ENCODE results near the gene DUSP16.

Gene DUSP16

GRCh38 chr12:12555656-12556055 lies 7.0 kb downstream of the DUSP16 start:
- no peak for TF ChIP-seq CTCF (IDR thresholded peaks at IDR 0.05; ENCODE audit: borderline replicate concordance, extremely low read depth, low read length, poor library complexity, severe bottlenecking)
- TF ChIP-seq EZH2 (IDR thresholded peaks at IDR 0.05; ENCODE audit: borderline replicate concordance, low read depth, low read length, severe bottlenecking): no peak

GRCh38 chr12:12553208-12553785 lies 9.4 kb downstream of the DUSP16 start:
- Histone ChIP-seq H2AFZ (ENCODE audit: low read depth, low read length) (no peak overlapping the region), H3K36me3 (ENCODE audit: insufficient read depth, low read length) (no peaks in the 10 kb centered on the region), H3K4me1 (ENCODE audit: insufficient read depth, low read length) (no peaks in the 10 kb centered on the region), H3K27me3 (ENCODE audit: insufficient read depth, low read length, poor library complexity) (peaks cover 20% of the 10 kb centered on the region), H3K4me2 (ENCODE audit: insufficient read depth, low read length) (no peak overlapping the region), H3K79me2 (ENCODE audit: insufficient read depth, low read length) (no peaks in the 10 kb centered on the region), H3K4me3 (ENCODE audit: low read depth in 1 of 2, low read length in 2 of 2) (no peak overlapping the region), H3K9ac (ENCODE audit: low read depth, low read length) (no peak overlapping the region), H3K9me3 (ENCODE audit: insufficient read depth, low read length, severe bottlenecking) (no peaks in the 10 kb centered on the region), H3K27ac (ENCODE audit: low read length) (no peak overlapping the region), H4K20me1 (ENCODE audit: insufficient read depth, low read length) (no peaks in the 10 kb centered on the region)
- ATAC-seq (ENCODE audit: insufficient read depth, low read depth) (no peak), DNase-seq (no peak)
- TF ChIP-seq EZH2 (IDR thresholded peaks at IDR 0.05; ENCODE audit: borderline replicate concordance, low read depth, low read length, severe bottlenecking) (no peak), CTCF (IDR thresholded peaks at IDR 0.05; ENCODE audit: borderline replicate concordance, extremely low read depth, low read length, poor library complexity, severe bottlenecking) (no peak)

More at GRCh38 chr12:12555656-12556055, 7.0 kb downstream of the DUSP16 start:
- Histone ChIP-seq H3K27me3 (ENCODE audit: insufficient read depth, low read length, poor library complexity) (peaks cover 37% of the 10 kb centered on the region), H3K4me2 (ENCODE audit: insufficient read depth, low read length) (no peak overlapping the region), H3K27ac (ENCODE audit: low read length) (no peak overlapping the region), H3K79me2 (ENCODE audit: insufficient read depth, low read length) (no peaks in the 10 kb centered on the region), H3K9me3 (ENCODE audit: insufficient read depth, low read length, severe bottlenecking) (no peaks in the 10 kb centered on the region), H3K9ac (ENCODE audit: low read depth, low read length) (no peak overlapping the region), H2AFZ (ENCODE audit: low read depth, low read length) (no peak overlapping the region), H3K4me3 (ENCODE audit: low read depth in 1 of 2, low read length in 2 of 2) (no peak overlapping the region), H3K36me3 (ENCODE audit: insufficient read depth, low read length) (no peaks in the 10 kb centered on the region), H4K20me1 (ENCODE audit: insufficient read depth, low read length) (no peaks in the 10 kb centered on the region), H3K4me1 (ENCODE audit: insufficient read depth, low read length) (peaks cover under 1% of the 10 kb centered on the region)
- no peak for ATAC-seq (ENCODE audit: insufficient read depth, low read depth)
- no peak for DNase-seq

GRCh38 chr12:12551115-12551514 lies 11.5 kb downstream of the DUSP16 start:
- TF ChIP-seq EZH2 (IDR thresholded peaks at IDR 0.05; ENCODE audit: borderline replicate concordance, low read depth, low read length, severe bottlenecking): no peak
- TF ChIP-seq CTCF (IDR thresholded peaks at IDR 0.05; ENCODE audit: borderline replicate concordance, extremely low read depth, low read length, poor library complexity, severe bottlenecking): no peak
- no peak overlapping the region for H2AFZ ChIP-seq (ENCODE audit: low read depth, low read length)
- no peaks in the 10 kb centered on the region for H3K9me3 ChIP-seq (ENCODE audit: insufficient read depth, low read length, severe bottlenecking)
- H3K9ac ChIP-seq (ENCODE audit: low read depth, low read length): no peak overlapping the region
- DNase-seq (no peak), ATAC-seq (ENCODE audit: insufficient read depth, low read depth) (no peak)
- no peaks in the 10 kb centered on the region for H3K4me1 ChIP-seq (ENCODE audit: insufficient read depth, low read length)
- H4K20me1 ChIP-seq (ENCODE audit: insufficient read depth, low read length): no peaks in the 10 kb centered on the region
- H3K4me3 ChIP-seq (ENCODE audit: low read depth in 1 of 2, low read length in 2 of 2): no peak overlapping the region
- no peak overlapping the region for H3K27ac ChIP-seq (ENCODE audit: low read length)
- H3K27me3 ChIP-seq (ENCODE audit: insufficient read depth, low read length, poor library complexity): peaks cover 20% of the 10 kb centered on the region
- H3K79me2 ChIP-seq (ENCODE audit: insufficient read depth, low read length): no peaks in the 10 kb centered on the region
- no peak overlapping the region for H3K4me2 ChIP-seq (ENCODE audit: insufficient read depth, low read length)
- no peaks in the 10 kb centered on the region for H3K36me3 ChIP-seq (ENCODE audit: insufficient read depth, low read length)
